ENCODE data around the gene FCMR.
"Not testable (repeated sequence)": the region's sequence is repeated elsewhere in the genome, so short reads cannot be mapped to it uniquely, and the experiment has no call there.

Gene FCMR

DNA sequence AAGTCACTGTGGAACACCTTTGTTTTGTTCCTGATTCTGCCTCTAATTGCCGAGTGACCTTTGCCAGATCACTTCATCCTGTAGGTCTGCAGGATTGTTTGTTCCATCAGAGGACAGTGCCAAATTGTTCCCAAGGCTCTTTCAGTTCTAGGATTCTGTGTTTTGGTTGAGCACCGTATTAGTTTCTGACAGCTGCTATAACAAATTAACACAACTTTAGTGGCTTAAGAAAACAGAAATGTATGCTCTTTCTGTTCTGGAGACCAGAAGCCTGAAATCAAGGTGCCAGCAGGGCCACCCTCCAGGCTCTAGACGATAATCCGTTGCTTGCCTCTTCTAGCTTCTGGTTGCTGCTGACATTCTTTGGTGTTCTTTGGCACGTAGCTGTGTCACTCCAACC, 27.9 kb upstream of the FCMR start:
- DNase-seq (ENCODE audit: low read depth in 2 of 2): no peak

DNA sequence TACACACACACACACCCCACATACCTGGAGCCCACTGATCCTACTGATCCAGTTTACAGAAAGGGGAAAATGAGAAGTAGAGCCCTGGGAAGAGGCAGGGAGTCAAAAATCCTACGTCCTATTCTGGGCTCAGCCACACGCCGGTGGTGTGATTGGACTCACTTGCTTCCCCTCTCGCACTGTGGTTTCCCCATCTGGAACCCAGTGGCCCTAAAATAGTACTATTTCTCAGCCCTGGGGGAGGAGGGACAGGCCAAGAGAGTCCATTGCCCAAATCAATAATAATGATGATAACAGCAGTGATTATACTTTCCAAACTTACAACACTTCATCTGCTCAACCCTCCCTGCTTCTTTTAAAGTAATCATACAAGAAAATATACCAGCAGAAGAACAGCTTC, 27.5 kb upstream of the FCMR start:
- no peak for DNase-seq (ENCODE audit: low read depth in 2 of 2)

DNA sequence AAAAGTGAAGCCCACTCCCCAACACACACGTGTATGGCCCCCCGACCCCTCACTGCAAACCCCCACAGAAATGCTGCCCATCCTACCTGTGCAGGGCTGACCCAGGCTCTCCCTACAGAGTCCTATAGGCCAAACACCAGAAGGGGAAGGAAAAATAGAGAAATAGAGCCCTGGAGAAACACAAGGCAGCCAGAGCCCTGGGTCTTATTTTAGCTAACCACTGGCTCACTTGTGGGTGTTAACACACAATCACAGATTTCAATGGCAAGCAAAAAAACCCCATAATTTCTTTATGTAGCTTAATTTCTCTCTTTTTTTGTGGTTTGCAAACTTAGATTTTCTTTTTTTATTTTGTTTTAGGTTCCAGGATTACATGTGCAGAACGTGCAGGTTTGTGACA, 25.5 kb upstream of the FCMR start:
- no peak for DNase-seq (ENCODE audit: low read depth in 2 of 2)

DNA sequence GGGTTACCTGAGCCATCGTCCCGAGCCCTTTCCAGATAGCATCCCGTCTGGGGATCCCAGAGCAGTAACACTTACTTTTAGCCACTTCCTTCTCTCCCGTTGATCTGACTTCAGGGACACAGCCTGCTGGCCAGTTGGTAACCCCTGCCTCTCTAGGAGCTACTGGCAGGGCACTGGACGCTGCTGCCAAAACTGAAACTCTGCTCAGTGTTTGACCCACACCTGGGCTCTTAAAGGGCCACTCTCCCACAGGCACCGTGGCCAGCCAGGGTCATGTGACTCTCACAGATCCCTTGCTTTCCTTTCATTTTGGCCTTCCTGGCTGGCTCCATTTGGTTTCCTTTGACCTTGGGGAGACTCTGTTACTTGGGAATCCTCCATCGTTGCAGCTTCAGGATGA, 24.5 kb upstream of the FCMR start, which contains the start of gene PIGR:
PIGR (minus strand) TSS at position 206 of the 400 bp plus-strand sequence. CDS start 5,935 bp downstream, outside the sequence.
- no peak for DNase-seq (ENCODE audit: low read depth in 2 of 2)

DNA sequence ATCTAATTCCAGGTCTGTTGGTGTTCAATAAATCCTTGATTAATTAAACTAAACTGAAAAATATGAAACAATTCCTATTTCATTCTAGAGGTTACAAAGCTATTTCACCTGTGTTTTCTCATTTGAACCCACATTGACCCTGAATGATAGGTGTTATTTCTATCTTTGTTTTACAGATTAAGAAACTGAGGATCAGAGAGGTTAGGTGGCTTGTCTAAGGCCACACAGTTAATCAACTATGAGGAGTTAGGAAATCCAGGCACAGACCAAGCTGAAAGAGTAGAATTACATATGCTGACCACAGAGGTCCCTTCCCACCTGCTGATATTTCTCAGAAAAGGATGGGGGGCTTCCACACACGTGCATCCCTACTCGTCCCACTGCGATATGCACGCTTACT, 24.0 kb upstream of the FCMR start:
- DNase-seq (ENCODE audit: low read depth in 2 of 2): no peak

DNA sequence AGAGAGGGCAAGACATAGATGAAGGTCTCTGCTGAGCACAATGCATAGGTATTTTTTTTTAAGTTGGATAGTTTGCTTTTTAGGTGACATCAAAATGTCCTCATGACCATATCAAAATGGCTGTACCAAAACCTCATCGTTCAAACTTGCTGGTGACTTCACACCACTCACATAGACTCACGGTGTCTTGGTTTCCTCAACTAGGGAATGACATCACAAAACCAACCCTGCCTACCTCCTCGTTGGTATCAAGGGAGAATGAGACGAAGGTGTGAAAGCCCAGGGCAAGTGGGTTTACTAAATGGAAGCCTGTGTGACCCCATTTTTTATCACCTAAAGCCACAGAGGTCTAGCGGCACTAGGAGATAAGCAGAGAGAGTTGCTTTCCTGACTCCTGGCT, 23.0 kb upstream of the FCMR start:
- no peak for DNase-seq (ENCODE audit: low read depth in 2 of 2)

DNA sequence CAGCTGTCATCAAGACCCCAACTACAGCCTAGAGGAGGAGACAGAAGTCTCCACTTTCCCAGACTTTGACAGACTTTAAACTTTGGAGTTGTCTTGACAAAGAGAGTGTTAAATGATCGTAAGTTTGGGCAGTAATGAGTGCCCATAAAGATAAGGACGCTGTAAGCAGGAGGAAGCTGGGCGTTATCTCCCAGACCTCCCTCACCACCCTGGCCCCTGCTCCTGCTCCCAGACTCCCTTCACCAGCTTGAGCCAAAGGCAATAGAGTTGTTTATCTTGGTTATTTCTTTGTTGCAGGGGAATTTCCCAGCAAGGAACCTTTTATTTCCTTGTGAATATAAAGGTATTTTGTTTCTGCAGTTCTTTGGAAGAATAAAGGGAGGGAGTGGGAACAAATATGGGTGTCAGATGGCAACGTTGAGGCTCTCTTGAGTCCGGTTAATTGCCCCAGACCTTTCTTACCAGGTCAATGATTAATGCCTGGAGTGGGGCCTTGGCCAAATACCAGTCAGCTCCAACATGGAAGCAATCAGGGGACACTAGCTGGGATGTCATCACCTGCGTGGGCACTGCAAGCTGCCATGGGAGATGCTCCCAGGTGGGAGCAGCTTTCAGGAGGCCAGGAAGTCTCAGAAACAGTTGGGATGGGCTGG, 20.2 kb upstream of the FCMR start:
- DNase-seq (ENCODE audit: low read depth in 2 of 2): no peak

DNA sequence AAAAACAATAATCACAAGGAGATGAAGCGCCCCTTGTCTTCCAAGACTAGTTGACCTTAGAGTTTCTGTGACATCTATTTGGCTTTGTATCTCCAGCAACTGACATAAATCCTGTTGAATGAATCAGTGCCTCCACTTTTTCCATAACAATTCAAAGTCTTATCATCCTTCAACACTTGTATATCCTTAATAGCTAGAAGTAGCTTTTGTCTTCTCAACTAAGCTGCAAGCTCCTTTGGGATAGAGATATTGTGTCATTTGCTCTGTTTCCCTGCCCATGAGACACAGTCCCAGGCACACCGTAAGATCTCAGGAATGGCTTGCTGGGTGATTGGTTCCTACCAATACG, 18.8 kb upstream of the FCMR start:
- DNase-seq (ENCODE audit: low read depth in 2 of 2): no peak

DNA sequence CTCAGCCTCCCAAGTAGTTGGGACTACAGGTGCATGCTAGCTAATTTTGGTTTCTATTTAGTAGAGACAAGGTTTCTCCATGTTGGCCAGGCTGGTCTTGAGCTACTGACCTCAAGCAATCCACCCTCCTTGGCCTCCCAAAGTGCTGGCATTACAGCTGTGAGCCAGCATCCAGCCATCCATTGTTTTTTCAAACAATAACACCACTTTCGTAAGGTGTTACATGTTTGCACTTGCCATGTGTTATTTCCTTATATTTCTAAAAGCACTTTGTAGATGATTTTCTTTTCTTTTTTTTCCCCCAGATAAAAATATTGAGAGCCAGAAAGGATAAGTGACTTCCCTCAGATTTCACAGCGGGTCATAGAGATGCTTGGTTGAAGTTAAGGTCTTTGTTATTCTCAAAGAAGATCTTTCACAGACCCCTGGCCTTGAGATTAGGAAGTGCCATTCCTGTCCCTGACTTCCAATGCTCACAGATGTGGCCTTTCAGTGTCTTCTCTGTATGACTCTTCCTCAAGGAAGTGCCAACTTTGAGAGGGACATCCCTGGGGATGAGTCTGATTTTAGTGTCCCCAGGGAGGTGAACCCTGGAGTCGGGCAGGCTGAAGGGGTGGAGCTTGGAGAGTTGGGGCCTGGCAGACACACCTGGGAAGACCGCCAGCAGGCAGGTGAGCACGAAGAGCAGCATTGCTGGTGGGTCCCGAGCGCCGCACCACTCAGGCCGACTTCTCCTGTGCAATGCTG, 18.3 kb upstream of the FCMR start:
- no peak for DNase-seq (ENCODE audit: low read depth in 2 of 2)

DNA sequence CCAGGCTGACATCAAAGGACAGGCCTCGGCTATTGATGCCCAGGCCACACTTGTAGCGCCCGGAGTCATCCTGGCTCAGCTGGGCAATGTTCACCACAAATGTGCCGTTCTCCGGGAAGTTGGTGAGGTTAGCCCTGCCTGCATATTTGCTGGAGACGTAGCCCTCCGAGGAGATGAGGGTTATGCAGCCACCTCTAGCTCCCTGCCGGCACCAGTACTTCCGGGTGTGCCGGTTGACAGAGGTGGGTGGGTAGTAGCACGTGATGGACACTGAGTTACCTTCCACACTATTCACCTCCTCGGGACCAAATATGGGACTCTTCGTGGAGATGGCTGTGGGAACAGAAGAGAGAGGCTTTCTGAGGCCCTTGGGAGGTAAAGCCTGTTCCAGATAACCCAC, 17.4 kb upstream of the FCMR start:
- DNase-seq (ENCODE audit: low read depth in 2 of 2): no peak

DNA sequence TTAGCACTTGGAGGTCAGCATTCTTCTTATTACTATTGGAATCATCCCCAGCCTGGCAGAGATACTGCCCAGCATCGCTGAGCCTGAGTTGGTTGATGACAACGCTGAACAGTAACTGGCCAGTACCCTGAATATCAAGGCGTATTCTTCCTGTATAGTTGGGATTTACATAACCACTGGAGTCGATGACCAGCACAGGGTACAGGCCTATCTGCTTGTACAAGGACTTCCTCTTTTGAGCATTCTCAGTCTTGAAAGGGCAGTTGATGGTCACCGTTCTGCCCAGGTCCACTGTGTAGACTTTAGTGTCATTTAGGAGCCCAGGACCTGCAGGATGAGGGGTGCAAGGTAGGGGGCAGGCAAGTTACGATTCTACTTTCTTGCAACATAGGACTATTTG, 15.7 kb upstream of the FCMR start:
- DNase-seq (ENCODE audit: low read depth in 2 of 2): no peak

DNA sequence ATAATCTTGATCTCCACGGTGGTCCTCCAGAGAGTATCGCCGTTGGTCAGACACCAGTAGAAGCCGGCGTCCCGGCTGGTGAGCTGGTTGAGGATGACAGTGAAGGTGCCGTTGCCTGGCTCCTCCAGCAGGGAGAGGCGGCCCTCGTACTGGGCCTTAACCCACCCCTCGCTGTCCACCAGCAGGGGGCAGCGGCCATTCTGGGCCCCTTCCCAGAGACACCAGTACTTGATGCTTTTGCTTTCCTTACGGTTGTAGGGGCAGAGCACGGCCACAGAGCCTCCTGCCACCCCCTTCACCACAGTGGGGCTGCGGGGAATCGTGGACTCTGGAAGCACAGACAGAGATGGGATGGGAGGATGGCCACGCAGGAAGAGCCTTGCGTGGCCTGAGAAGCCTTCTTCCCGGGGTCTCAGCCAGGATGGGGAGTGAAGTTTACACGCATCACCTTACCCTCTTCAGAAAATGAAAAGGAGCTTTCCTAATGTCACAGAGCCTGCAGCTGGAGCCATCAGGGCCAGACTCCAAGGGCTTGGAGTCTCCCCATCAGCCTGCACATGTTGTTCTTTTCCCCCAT, 13.8 kb upstream of the FCMR start:
- DNase-seq (ENCODE audit: low read depth in 2 of 2): no peak

DNA sequence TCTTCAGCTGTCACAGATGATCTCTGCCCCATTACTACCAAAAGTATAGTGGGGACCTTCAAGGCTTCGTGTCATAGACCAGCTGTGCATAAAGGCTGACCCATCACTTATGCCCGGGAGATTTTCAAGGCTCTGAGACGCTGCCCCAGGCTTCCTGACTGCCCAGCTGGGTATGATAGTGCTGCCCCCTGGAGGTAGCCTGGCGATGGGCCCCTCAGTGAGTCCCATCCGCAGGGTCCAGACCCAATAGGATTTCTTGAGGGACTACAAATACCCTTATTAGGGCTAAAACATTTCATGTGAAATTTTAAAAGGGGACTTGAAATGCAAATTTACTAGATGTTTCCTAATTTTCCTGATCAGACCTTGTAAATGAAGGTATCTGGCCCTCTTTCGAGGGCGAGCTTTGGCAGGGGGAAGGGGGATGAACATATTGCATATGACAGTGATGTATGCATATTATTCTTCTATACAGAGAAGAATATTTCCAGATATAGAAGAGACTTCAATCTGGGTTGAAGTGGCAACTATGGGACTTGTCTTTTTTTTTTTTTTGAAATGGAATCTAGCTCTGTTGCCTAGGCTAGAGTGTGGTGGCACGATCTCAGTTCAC, 11.7 kb upstream of the FCMR start:
- peak in 1 of 2 donors; percentile 54 for DNase-seq (ENCODE audit: low read depth in 2 of 2)

DNA sequence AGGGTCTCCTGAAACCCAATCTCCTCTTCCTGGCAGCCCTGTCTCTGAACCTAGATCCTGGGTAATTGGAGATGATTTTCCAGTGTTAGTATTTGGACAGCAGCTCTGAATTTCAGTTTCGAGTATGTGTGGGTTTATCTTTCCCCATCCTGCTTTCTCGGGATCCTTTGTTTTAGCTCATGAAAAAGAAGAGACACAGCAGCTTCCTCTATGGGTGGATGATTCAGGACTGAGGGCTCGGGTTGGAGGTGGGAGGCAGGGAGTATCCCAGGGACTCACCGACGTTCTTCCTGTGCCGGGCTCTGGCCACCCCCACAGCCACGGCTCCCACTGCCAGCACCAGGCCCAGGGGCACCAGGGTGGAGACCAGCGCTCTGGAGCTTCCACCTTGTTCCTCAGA, 10.4 kb upstream of the FCMR start:
- DNase-seq (ENCODE audit: low read depth in 2 of 2): no peak

DNA sequence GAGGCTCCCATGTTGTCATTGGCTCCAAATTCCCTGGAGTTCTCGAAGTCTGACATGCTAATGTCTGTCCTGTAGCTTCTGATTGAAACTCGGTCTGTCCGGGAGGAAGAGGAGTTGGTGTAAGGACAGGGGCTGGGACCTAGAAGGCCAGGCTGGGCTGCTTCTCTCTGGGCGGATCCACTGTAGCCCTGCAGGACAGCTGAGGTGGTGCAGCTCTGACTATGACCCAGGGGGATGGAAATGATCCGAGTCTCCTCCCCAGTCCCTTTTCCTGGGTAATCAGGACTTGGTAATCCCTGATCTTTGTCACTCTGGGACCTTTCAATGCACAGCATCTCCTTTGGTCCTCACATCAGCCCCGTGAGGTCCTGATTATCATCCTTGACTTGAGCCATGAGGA, 10.0 kb upstream of the FCMR start:
- no peak for DNase-seq (ENCODE audit: low read depth in 2 of 2)

DNA sequence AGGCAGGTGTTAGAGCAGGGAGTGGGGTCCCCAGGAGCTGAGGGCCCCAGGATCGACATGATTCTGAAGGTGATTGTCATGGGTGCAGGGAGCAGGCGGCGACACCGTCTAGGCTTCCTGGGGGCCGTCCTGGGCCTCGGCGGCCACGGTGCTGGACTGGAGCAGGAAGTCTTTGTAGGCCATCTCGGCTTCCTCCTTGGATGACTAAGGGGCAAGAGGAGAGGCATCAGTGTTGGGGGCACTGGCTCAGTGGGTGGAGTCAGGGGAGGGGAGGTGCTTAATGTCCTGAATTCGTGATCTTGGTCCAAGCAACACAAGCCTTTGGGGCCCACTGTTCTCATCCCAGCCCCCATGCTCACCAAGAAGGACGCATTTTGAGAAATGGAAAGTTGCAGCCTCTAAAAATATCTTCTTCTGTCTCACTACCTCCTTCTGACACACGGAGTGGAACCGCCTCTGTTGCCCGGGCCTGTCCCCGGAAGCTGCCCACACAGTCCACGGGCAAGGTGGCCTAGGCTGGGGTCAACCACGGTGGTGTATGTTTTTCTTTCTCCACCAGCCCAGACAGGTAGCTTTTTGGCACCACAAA, 8.6 kb upstream of the FCMR start:
- peak in 1 of 2 donors; percentile 46 for DNase-seq (ENCODE audit: low read depth in 2 of 2)

DNA sequence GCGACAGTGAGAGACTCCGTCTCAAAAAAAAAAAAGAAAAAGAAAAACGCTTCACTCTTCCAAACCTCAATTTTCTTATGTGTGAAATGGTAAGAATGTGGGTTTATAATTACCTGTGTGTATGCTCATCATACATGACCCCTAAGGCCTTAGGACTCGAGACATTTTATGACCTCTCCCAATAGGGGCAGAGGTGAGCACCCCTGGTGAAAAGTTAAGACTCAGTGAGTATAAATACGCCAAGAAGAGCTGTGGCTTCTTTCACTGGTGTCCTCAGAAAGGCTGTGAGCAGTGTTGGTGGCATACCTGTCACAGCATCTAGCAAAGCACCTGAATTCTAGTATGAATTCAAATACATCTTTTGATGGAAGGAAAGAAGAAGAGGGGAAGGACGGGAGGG, 7.8 kb upstream of the FCMR start:
- no peak for DNase-seq (ENCODE audit: low read depth in 2 of 2)

DNA sequence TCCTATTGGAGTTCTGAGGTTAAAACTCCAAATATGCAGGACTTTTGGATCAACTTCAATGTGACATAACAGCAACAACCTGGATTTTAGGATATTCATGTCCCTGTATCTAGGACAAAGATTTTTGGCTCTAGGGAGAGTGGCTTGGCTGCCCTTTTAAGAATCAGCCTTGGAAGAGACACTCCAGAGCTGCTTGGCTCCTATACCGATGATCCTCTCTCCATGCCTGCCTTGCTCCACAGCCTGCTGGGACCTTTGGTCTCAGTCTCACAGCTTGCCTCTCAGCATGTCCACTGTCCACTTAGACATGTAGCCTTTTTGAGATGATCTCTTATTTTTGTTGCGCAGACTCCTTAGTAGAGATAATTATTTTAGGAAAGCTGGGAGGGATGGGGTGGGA, 4.5 kb upstream of the FCMR start:
- no peak for DNase-seq (ENCODE audit: low read depth in 2 of 2)

DNA sequence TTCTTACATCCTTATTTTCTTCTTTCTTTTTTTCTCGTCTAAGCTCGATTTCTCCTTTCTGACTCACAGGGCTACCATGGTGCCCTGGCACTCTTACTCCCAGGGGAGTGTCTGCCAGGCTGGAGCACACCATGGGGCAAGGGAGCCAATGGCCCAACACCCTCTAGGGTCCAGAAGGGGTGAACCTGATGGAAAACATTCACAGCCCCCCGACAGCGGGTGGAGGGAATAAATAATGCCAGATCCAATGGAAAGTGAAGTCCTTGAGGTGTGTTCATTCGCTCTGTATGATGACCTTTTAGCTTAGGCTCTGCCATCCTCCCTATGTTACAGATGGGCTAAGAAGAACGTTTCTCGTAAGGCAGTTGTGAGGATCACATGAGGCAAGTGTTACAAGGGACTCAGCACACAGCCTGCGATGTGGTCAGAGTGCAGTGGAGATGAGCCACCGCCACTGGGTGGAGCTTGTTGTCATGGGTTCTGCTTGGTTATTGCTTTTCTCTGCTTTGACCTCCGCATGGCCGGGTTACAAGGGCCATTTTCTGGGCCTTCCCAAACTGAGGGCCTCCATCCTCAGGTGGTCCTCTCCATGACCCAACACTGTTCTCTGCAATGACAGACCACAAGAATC, 3.5 kb upstream of the FCMR start:
- peak; percentile 46 to 59 for DNase-seq (ENCODE audit: low read depth in 2 of 2)

DNA sequence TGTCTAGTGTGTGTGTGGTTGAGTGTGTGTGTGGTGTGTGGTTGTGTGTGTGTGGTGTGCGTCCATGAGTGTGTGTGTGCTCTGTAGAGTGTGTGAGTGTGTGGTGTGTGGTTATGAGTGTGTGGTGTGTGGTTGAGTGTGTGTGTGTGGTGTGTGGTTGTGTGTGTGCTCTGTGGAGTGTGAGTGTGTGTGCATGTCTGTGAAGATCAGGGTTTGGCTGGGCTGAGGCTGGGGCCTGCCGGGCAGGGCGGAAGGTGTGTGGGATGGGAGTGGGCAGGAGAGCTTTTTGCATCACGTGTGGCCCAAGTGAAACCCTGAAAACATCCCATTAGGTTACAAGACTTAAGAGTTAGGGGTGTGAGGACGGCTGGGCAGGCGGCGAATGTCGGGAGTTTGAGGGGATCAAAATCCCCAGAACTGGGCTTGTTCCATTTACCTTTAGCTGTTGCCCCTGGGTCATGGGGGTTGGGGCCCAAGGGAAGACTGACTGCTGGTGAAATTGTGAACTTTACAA, 2.9 kb upstream of the FCMR start:
- DNase-seq (ENCODE audit: low read depth in 2 of 2): no peak

DNA sequence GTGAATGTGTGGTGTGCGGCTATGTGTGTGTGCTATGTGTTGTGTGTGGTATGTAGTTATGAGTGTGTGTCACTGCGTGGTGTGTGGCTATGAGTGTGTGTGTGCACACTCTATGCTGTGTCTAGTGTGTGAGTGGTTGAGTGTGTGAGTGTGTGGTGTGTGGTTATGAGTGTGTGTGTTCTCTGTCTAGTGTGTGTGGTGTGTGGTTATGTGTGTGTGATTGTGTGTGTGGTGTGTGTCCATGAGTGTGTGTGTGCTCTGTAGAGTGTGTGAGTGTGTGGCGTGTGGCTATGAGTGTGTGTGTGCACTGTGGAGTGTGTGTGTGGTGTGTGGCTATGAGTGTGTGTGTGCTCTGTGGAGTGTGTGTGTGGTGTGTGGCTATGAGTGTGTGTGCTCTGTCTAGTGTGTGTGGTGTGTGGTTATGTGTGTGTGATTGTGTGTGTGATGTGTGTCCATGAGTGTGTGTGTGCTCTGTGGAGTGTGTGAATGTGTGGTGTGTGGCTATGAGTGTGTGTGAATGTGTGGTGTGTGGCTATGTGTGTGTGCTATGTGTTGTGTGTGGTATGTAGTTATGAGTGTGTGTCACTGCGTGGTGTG, 2.3 kb upstream of the FCMR start:
- not testable (repeated sequence) for DNase-seq (ENCODE audit: low read depth in 2 of 2)
